Inferior parietal cortex (tissue), 1 donor: Measurements from ENCODE around the gene TSHR.
"Not testable (repeated sequence)": the region's sequence is repeated elsewhere in the genome, so short reads cannot be mapped to it uniquely, and the experiment has no call there.

Source experiments
- DNase-seq: peaks from one replicate; pipeline ENCODE4 v3.0.0-alpha.2; 2016; ENCODE audit errors: extremely low spot score

TSHR gene

GRCh38 chr14:80955416-80955941 lies at the start of gene TSHR:
TSHR (plus strand) TSS chr14:80955621; CDS start chr14:80955681, 60 bp downstream.
- no peak for DNase-seq

GRCh38 chr14:80906336-80906735 lies 49.1 kb upstream of the TSHR start:
- DNase-seq, result no peak

- DNase-seq, result no peak
Observed at GRCh38 chr14:80906946-80907345, 48.5 kb upstream of the TSHR start.

GRCh38 chr14:80912013-80912412 lies 43.4 kb upstream of the TSHR start:
- DNase-seq, result not testable (repeated sequence)

GRCh38 chr14:80919622-80920021 lies 35.8 kb upstream of the TSHR start:
- DNase-seq, result no peak

GRCh38 chr14:80923368-80923767 lies 32.1 kb upstream of the TSHR start:
- DNase-seq, result no peak

GRCh38 chr14:80924365-80925103 lies 30.9 kb upstream of the TSHR start:
- DNase-seq, result no peak

- DNase-seq, result no peak
Observed at GRCh38 chr14:80926397-80927082, 28.9 kb upstream of the TSHR start.

GRCh38 chr14:80927083-80927989 lies 28.1 kb upstream of the TSHR start:
- no peak for DNase-seq

- DNase-seq, result no peak
Observed at GRCh38 chr14:80930095-80930494, 25.3 kb upstream of the TSHR start.

GRCh38 chr14:80930836-80931389 lies 24.5 kb upstream of the TSHR start:
- DNase-seq, result no peak

- no peak for DNase-seq
Observed at GRCh38 chr14:80933282-80933681, 22.1 kb upstream of the TSHR start.

- no peak for DNase-seq
Observed at GRCh38 chr14:80933686-80934085, 21.7 kb upstream of the TSHR start.

- no peak for DNase-seq
Observed at GRCh38 chr14:80940146-80940545, 15.3 kb upstream of the TSHR start.

GRCh38 chr14:80941241-80942185 lies 13.9 kb upstream of the TSHR start, which contains the start of gene CEP128:
CEP128 (minus strand) TSS chr14:80941738.
- peak; percentile 98 for DNase-seq

- DNase-seq, result no peak
Observed at GRCh38 chr14:80942191-80942600, 13.2 kb upstream of the TSHR start.

GRCh38 chr14:80944861-80945617 lies 10.4 kb upstream of the TSHR start:
- no peak for DNase-seq

GRCh38 chr14:80946187-80946586 lies 9.2 kb upstream of the TSHR start:
- no peak for DNase-seq

- DNase-seq, result no peak
Observed at GRCh38 chr14:80946797-80947196, 8.6 kb upstream of the TSHR start.

GRCh38 chr14:80948291-80948690 lies 7.1 kb upstream of the TSHR start:
- DNase-seq, result no peak
